Measurements from ENCODE around the gene PYCARD. TPM values are rescaled to one million over a fixed set of nuclear protein-coding genes. Genes with fewer than 3 reads are reported as not detected.
A peak's percentile ranks its signal among the peaks of the same experiment; 100 is the strongest.

PYCARD gene
- total RNA-seq, 1 experiment from 2014 or later, result 27.2 TPM

- no peak for DNase-seq (ENCODE audit: low spot score)
- in situ Hi-C loops (cut with HindIII; ENCODE audit: low sequenced_read_pairs), result no loop called here
Measured at GRCh38 chr16:31193874-31194273, 8.7 kb downstream of the PYCARD start.

DNA sequence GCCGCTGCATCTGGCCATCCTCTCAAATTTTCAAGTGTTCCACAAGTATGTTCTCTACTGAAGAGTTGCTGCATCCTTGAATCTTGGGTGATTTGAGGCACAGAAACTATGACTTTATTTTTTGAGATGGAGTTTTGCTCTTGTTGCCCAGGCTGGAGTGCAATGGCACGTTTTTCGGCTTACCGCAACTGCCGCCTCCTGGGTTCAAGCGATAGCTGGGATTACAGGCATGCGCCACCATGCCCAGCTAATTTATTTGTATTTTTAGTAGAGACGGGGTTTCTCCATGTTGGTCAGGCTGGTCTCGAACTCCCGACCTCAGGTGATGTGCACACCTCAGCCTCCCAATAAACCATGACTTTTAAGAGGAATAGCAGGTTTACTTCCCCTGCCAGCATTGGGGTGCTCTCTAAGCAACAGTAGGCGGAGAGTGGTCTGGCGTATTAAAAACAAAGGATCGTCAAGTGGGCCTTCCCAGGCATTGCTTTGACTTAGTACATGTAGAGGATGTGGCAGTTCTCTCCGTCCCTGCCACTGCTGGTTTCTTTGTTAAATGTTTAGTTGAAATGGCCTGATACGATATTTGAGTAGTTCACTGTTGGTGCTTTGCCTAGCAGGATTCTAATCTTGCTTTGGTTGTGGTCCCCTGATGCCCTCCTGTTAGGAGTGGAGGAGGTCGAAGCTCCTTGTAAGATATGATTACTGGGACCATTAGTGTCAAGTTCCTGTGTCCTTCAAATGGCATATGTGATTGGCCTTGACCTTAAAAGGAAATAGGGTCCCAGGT, 9.5 kb downstream of the PYCARD start:
- in situ Hi-C loops (cut with HindIII; ENCODE audit: low sequenced_read_pairs), result no loop called here
- no peak for DNase-seq (ENCODE audit: low spot score)

GRCh38 chr16:31191697-31192428, 10.7 kb downstream of the PYCARD start:
- no peak for DNase-seq (ENCODE audit: low spot score)
- in situ Hi-C loops (cut with HindIII; ENCODE audit: low sequenced_read_pairs), result no loop called here

DNA sequence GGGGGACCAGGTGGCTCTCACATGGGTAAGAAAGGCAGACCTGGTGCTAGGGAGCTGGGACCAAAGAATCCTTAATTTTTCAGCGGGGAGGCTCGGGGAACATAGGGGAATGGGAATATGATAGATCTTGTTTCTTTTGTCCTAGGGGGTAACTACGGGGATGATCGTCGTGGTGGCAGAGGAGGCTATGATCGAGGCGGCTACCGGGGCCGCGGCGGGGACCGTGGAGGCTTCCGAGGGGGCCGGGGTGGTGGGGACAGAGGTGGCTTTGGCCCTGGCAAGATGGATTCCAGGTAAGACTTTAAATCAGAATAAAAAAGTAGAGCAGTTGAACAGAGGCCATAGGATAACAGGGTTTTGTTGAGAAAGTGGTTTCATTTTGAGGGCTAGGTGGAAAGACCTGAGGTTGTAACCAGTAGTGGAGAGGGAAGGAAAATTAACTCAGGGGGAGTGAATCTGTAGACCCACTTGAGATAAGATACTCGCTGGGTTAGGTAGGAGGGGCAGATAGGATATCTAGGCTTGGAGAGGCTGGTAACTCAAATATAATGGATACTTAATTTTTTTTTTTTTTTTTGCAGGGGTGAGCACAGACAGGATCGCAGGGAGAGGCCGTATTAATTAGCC, 11.6 kb downstream of the PYCARD start:
- DNase-seq (ENCODE audit: low spot score), result no peak
- in situ Hi-C loops (cut with HindIII; ENCODE audit: low sequenced_read_pairs), result no loop called here

GRCh38 chr16:31190061-31190460, 12.5 kb downstream of the PYCARD start:
- in situ Hi-C loops (cut with HindIII; ENCODE audit: low sequenced_read_pairs), result no loop called here
- no peak for DNase-seq (ENCODE audit: low spot score)

GRCh38 chr16:31189412-31189778, 13.2 kb downstream of the PYCARD start:
- in situ Hi-C loops (cut with HindIII; ENCODE audit: low sequenced_read_pairs), result no loop called here
- no peak for DNase-seq (ENCODE audit: low spot score)

GRCh38 chr16:31188450-31189411, 13.8 kb downstream of the PYCARD start:
- in situ Hi-C loops (cut with HindIII; ENCODE audit: low sequenced_read_pairs), result no loop called here
- no peak for DNase-seq (ENCODE audit: low spot score)

DNA sequence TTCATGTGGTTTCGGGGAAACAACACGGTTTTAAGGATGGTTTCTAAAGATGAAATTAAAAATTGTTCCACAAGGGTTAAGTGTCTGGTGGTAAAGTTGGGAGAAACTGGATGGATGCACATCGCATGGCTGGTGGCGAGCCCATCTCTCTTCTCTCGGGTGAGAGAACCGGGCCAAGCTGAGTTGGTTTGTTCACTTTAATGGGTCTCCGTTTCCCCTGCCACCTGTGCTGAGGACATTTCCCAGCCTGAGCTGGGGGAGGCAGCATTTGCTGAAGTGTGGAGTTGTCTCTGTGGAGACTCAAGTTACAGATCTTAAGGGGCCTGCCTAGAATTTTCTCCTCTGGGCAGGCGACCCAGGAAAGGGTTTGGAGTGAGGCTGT, 14.8 kb downstream of the PYCARD start:
- in situ Hi-C loops (cut with HindIII; ENCODE audit: low sequenced_read_pairs), result no loop called here
- no peak for DNase-seq (ENCODE audit: low spot score)

DNA sequence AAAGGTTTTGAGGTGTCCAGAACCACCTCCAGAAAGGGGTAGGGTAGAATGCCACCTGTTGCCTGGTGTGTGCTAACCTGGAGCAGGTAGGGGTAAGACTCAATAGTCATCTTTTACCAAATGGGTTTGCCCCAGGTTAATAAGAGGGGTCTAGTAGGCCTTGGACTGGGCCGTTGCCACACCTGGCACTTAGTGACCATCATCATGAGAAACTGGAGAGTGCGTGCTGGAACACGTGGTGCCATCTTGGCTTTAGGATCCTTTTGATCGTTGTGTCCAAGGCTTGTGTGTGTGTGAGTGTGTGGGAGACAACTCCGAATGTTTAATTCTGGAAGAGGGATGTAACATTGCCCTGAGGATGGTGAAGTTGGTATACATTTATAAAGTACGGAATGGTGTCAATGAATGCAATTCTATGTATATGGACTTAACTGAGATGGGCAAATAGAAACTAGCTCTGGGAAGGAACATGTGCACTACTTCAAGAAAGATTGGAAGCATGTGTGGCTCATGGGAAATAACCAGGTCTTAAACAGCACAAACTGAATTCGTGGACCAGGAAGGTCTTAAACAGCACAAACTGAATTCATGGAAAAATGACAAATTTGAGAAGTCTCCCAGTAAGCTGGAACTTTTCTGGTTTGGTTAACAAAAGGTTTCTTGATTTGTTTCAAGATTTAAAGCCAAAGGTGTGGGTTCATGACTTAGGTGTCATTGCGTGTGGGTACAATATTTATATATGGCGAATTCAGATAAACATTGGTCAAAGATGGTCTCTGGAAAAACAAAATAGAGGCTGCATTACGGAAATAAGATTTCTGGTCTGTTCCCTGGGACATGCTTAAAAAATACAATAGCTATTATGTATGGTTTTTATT, 15.4 kb downstream of the PYCARD start:
- in situ Hi-C loops (cut with HindIII; ENCODE audit: low sequenced_read_pairs), result no loop called here
- no peak for DNase-seq (ENCODE audit: low spot score)

GRCh38 chr16:31186176-31186575, 16.4 kb downstream of the PYCARD start:
- in situ Hi-C loops (cut with HindIII; ENCODE audit: low sequenced_read_pairs), result no loop called here
- no peak for DNase-seq (ENCODE audit: low spot score)

GRCh38 chr16:31185339-31185738, 17.2 kb downstream of the PYCARD start:
- DNase-seq (ENCODE audit: low spot score), result no peak
- in situ Hi-C loops (cut with HindIII; ENCODE audit: low sequenced_read_pairs), result no loop called here

DNA sequence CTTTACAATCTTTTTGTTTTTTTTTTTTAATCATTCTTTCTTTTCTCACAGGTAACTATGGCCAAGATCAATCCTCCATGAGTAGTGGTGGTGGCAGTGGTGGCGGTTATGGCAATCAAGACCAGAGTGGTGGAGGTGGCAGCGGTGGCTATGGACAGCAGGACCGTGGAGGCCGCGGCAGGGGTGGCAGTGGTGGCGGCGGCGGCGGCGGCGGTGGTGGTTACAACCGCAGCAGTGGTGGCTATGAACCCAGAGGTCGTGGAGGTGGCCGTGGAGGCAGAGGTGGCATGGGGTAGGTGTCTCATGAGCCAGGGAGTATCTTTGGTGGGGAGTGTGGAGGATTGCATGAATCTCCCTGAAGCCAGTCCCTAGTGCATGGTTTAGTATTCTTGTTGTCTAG, 17.7 kb downstream of the PYCARD start:
- in situ Hi-C loops (cut with HindIII; ENCODE audit: low sequenced_read_pairs), result no loop called here

DNA sequence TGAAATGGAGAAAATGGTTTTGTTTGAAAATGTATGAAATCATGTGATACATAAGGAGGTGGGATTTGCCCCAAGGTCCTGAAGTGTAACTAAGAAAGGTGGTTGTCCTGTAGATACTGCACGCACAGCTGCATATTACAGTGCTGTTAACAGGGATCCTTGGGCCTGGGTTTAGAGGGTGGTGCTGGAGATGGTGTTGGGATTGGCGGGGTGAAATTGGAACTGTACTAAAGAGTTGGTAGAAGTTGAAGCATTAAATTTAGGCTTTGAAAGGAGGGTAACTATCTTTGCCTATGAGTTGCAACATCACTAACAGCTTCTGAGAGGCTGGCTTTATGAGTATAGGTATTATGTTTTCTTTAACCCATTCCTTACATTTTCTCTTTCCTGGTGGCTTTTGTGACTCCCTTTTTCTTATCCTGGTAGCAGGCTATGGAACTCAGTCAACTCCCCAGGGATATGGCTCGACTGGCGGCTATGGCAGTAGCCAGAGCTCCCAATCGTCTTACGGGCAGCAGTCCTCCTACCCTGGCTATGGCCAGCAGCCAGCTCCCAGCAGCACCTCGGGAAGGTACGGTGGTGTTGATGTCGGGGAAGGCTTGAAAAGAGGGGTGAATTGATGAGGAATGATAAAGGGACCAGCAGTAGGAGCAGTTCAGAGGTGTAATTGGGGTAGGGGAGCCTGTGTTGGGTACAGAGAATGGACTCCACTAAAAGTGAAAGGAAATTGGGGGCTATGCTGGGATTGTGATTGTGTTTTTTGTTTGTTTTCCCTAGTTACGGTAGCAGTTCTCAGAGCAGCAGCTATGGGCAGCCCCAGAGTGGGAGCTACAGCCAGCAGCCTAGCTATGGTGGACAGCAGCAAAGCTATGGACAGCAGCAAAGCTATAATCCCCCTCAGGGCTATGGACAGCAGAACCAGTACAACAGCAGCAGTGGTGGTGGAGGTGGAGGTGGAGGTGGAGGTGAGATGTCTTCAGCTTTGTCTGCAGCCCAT, 18.8 kb downstream of the PYCARD start:
- in situ Hi-C loops (cut with HindIII; ENCODE audit: low sequenced_read_pairs), result no loop called here
- no peak for DNase-seq (ENCODE audit: low spot score)

More for the DNA sequence above, 17.7 kb downstream of the PYCARD start:
- DNase-seq (ENCODE audit: low spot score), result no peak

DNA sequence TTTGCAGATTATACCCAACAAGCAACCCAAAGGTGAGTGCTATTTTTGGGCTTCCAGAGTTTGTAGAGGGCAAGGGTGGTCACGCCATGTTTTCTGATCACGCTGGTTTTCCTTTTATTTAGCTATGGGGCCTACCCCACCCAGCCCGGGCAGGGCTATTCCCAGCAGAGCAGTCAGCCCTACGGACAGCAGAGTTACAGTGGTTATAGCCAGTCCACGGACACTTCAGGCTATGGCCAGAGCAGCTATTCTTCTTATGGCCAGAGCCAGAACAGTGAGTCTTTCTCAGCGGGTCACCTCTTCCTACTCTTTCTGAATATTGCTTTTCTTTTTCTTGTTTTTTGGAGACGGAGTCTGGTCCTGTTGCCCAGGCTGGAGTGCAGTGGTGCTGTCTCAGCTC, 20.2 kb downstream of the PYCARD start:
- no peak for DNase-seq (ENCODE audit: low spot score)
- in situ Hi-C loops (cut with HindIII; ENCODE audit: low sequenced_read_pairs), result no loop called here

DNA sequence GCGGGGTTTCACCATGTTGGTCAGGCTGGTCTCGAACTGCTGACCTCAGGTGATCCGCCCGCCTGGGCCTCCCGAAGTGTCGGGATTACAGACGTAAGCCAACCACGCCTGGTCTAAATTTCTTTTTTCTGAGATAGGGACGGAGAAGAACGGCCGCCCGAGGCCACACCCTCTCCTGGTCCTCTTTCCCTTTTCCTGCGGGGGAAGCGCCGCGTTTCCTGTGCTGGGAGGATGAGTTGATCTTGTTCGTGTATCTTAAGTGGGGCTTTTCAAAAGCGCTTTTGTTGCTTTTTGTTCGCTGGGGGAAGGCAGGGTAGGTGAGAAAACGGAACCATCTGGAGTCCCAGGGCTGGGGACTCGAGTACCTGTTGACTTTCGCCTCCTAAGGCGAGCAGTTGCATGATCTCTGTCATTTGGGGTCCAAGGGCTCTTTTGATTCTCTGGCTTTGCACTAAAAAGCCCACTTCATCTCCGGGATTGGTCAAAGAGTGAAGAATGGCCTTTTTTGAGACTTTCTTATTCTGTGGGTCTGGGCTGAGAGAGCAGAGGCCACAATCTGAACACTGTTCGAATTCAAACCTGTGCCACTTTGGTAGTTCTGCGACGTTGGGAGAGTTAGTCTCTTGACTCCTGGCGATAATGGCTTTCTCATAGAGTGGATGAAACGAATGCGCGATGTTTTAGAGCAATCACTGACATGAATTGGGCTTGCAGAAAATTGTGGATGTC, 21.3 kb downstream of the PYCARD start:
- in situ Hi-C loops (cut with HindIII; ENCODE audit: low sequenced_read_pairs), result no loop called here
- DNase-seq (ENCODE audit: low spot score), result no peak

DNA sequence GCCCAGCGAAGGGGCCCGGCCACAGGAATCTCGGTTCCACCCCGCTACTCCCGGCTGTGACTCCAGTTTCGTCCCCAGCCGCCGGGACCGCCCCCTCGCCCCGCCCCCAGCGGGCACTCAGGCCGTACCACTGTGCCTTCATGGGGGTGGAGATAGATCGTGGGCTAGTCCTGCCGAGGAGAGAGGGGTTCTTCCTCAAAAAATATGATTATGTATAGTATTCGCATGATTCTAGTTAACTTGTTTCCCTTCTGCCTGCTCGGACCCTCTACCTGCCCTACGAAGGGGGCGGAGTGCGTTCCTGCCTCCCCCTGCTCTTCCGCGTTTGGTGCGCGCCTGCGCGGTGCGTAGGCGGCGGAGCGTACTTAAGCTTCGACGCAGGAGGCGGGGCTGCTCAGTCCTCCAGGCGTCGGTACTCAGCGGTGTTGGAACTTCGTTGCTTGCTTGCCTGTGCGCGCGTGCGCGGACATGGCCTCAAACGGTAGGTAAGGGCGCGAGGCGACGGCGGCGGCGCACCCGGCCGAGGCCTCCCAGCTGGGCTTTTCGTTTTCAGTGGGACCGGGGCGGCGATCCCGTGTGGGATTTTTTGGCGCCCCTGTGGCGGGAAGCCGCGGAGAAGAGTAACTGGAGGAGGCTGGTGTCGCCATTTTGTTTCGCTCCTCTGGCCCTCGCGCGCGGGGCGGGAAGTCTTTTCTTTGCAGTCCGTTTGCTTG, 22.7 kb downstream of the PYCARD start, which contains the start of gene FUS:
Gene FUS, plus strand, starts transcription at position 393 of the 713 bp plus-strand sequence. Its CDS starts 76 bp downstream, at position 469.
- in situ Hi-C loops (cut with HindIII; ENCODE audit: low sequenced_read_pairs), result no loop called here
- DNase-seq (ENCODE audit: low spot score), result peak; percentile 94

Data from G401 (cell line).